Measurements from ENCODE around the gene EFNA1. TPM values are rescaled to one million over a fixed set of nuclear protein-coding genes. Genes with fewer than 3 reads are reported as not detected.

The EFNA1 gene
- total and polyA plus RNA-seq, 2 of the 4 experiments (the other 2 are of a cell fraction) = 0.90 to 1.6 TPM

DNA sequence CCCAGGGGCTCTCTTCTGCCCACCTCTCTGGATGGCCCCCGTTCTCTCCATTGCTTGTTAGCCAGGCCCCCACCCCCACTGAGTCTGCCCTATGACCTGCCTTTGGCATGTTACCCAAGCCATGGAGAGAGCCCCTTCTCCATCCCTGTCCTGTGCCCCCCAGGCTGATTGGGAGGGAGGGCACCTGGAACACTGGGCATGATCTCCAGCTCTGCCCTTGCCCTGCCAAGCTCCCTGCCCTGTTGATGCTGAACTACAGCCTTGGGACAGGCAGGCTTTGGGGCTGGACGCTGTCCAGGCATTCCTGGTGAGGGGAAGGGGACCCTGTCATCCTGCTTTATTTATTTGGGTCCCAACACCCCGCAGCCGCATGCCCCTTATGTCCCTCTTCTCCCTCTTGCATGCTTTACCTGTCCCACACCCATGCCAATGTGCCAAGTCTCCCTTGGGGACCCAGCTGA, 56.7 kb downstream of the EFNA1 start:
- dilution Hi-C loops (cut with HindIII; ENCODE audit: low sequenced_read_pairs, unreplicated experiment) (no loop called here), in situ Hi-C loops (cut with MboI; ENCODE audit: low sequenced_read_pairs) (no loop called here), intact Hi-C loops (cut with micrococcal nuclease) (no loop called here)
- Histone ChIP-seq H2BK20ac (ENCODE audit: low read depth, low read length) (no peak overlapping the region), H4K8ac (ENCODE audit: low read depth in 2 of 2, low read length in 2 of 2) (no peak overlapping the region), H2BK120ac (ENCODE audit: low read depth, low read length) (no peak overlapping the region), H3K9ac (ENCODE audit: low read depth, low read length) (no peak overlapping the region), H2BK15ac (ENCODE audit: low read depth, low read length) (no peak overlapping the region), H4K91ac (ENCODE audit: insufficient read depth, low read depth, low read length) (no peak overlapping the region), H3K18ac (ENCODE audit: low read depth, low read length) (no peak overlapping the region), H2BK5ac (ENCODE audit: low read depth, low read length, poor library complexity, severe bottlenecking) (no peak overlapping the region), H3K56ac (ENCODE audit: extremely low read depth, insufficient read depth, low read length) (no peak overlapping the region), H3K79me1 (ENCODE audit: low read depth in 1 of 2, low read length in 2 of 2) (no peaks in the 10 kb centered on the region), H4K20me1 (ENCODE audit: insufficient read depth, low read length) (no peaks in the 10 kb centered on the region), H3K9me3 (ENCODE audit: control insufficient read depth, insufficient read depth, low read length) (no peaks in the 10 kb centered on the region), H2AFZ (replicated peaks; ENCODE audit: low read length, poor library complexity) (peak overlapping the region; percentile 21), H3K9me1 (ENCODE audit: insufficient read depth, low read length) (no peaks in the 10 kb centered on the region), H3K14ac (replicated peaks; ENCODE audit: low read depth, low read length) (no peak overlapping the region), H2AK9ac (replicated peaks; ENCODE audit: low read depth, low read length, poor library complexity) (no peak overlapping the region), H3K23ac (ENCODE audit: low read depth, low read length) (no peak overlapping the region), H3K27me3 (ENCODE audit: control insufficient read depth, insufficient read depth, low read length) (no peaks in the 10 kb centered on the region), H2AK5ac (ENCODE audit: low read depth, low read length) (no peak overlapping the region), H3K27ac (ENCODE audit: insufficient read depth, low read length) (no peak overlapping the region), H3K4me2 (ENCODE audit: low read depth, low read length) (no peak overlapping the region), H3K4me1 (ENCODE audit: control insufficient read depth, insufficient read depth, low read length) (no peaks in the 10 kb centered on the region), H3K4ac (ENCODE audit: low read depth, low read length) (no peak overlapping the region), H3K4me3 (ENCODE audit: insufficient read depth, low read depth, low read length) (no peak overlapping the region), H4K5ac (ENCODE audit: low read depth, low read length) (no peak overlapping the region), H3K36me3 (ENCODE audit: control insufficient read depth, insufficient read depth, low read length) (peaks cover 20% of the 10 kb centered on the region)
- ATAC-seq (ENCODE audit: low read depth) (no peak), DNase-seq (no peak)
- WGBS, 2 experiments (ENCODE audit: extremely low coverage in 2 of 2, insufficient read length in 1 of 2) = no CpG with 5 or more reads among the region's 4 CpGs
- TF ChIP-seq RAD21 (IDR thresholded peaks at IDR 0.05; ENCODE audit: low read length) (no peak), MAZ (IDR thresholded peaks at IDR 0.05; ENCODE audit: borderline replicate concordance, low read depth, low read length) (no peak), POLR2A (IDR thresholded peaks at IDR 0.05; ENCODE audit: low read depth, low read length) (no peak), SMC3 (IDR thresholded peaks at IDR 0.05; ENCODE audit: low read depth, low read length) (no peak), RFX5 (IDR thresholded peaks at IDR 0.05; ENCODE audit: low read depth, low read length) (no peak), CEBPB (IDR thresholded peaks at IDR 0.05; ENCODE audit: low read depth, low read length) (no peak), NFE2L2 (IDR thresholded peaks at IDR 0.05; ENCODE audit: low read depth, low read length) (no peak), RCOR1 (IDR thresholded peaks at IDR 0.05; ENCODE audit: insufficient replicate concordance, low read length) (no peak), BHLHE40 (IDR thresholded peaks at IDR 0.05; ENCODE audit: low read depth, low read length) (no peak), MXI1 (IDR thresholded peaks at IDR 0.05; ENCODE audit: borderline replicate concordance, low read depth, low read length) (no peak), FOS (IDR thresholded peaks at IDR 0.05; ENCODE audit: low read depth, low read length) (no peak)
- TF ChIP-seq, protein P1, sequence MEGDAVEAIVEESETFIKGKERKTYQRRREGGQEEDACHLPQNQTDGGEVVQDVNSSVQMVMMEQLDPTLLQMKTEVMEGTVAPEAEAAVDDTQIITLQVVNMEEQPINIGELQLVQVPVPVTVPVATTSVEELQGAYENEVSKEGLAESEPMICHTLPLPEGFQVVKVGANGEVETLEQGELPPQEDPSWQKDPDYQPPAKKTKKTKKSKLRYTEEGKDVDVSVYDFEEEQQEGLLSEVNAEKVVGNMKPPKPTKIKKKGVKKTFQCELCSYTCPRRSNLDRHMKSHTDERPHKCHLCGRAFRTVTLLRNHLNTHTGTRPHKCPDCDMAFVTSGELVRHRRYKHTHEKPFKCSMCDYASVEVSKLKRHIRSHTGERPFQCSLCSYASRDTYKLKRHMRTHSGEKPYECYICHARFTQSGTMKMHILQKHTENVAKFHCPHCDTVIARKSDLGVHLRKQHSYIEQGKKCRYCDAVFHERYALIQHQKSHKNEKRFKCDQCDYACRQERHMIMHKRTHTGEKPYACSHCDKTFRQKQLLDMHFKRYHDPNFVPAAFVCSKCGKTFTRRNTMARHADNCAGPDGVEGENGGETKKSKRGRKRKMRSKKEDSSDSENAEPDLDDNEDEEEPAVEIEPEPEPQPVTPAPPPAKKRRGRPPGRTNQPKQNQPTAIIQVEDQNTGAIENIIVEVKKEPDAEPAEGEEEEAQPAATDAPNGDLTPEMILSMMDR (conservative IDR thresholded peaks at IDR 0.05; ENCODE audit: low read depth, low read length) = no peak
- TF ChIP-seq, protein P2, sequence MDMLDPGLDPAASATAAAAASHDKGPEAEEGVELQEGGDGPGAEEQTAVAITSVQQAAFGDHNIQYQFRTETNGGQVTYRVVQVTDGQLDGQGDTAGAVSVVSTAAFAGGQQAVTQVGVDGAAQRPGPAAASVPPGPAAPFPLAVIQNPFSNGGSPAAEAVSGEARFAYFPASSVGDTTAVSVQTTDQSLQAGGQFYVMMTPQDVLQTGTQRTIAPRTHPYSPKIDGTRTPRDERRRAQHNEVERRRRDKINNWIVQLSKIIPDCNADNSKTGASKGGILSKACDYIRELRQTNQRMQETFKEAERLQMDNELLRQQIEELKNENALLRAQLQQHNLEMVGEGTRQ (IDR thresholded peaks at IDR 0.05; ENCODE audit: low read depth, low read length) = no peak
- CTCF ChIA-PET = interaction anchor here (1.2 kb wide), 1 partner anchor 9 kb away, joined by 4 read pairs; no protein-coding TSS in a partner anchor
- POLR2A ChIA-PET (ENCODE audit: unreplicated experiment) = no interaction called here
- no TSS peak for BruUV-seq (replicated peaks)
